Fibroblast of skin of right biceps (primary cell): ENCODE results near the gene GIPC3.

Experiments used
- DNase-seq: peaks from one replicate; pipeline ENCODE4 v3.0.0-alpha.2; 2013

The GIPC3 gene, protein sequence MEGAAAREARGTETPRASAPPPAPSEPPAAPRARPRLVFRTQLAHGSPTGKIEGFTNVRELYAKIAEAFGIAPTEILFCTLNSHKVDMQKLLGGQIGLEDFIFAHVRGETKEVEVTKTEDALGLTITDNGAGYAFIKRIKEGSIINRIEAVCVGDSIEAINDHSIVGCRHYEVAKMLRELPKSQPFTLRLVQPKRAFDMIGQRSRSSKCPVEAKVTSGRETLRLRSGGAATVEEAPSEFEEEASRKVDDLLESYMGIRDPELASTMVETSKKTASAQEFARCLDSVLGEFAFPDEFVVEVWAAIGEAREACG

GRCh38 chr19:3585301-3586126 lies at the start of gene GIPC3:
TSS of gene GIPC3 (plus strand) at chr19:3585478. CDS start at chr19:3585598, 120 bp downstream.
- no peak for DNase-seq

- no peak for DNase-seq
Measured at GRCh38 chr19:3535563-3535965, 49.7 kb upstream of the GIPC3 start.

- DNase-seq, result no peak
Measured at GRCh38 chr19:3535981-3536380, 49.3 kb upstream of the GIPC3 start.

- DNase-seq, result no peak
Measured at GRCh38 chr19:3536429-3537100, 48.7 kb upstream of the GIPC3 start.

GRCh38 chr19:3537101-3537437 lies 48.2 kb upstream of the GIPC3 start:
- no peak for DNase-seq

DNA sequence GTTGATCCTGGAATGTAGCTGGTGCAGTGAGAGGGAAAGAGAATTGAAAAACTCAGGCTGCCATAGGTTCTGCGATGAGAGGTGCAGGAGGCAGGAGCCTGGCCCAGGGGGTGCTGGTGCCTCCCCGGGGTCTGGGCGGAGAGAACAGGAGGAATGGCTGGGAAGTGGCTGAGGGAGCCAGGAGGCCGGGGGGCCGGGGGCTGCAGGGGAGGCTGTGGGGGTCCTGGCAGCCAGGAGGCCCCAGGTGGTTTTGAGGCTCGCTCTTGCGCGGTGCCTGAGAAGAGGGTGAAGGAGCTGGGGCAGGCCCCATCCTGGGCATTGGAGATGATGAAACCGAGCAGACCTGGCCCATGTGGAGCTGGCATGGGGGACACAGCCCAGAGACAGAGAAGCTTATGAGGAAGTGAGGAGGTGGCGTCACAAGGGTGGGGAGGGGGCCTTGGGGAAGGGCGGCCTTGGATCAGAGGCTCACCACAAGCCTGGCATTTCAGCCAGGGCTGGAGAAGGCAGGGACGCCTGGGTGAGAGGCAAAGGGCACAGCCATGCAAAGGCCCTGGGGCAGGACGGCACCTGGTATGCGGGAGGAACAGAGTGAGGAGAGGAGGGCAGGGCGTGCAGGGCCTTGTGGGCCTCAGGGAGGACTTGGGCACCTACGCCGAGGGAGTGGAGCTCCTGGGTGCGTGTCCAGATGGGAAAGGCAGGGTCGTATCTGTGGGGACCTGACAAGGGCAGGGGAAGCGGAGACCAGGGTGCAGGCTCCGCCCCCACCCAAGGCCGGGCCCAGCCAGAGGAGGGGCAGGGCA lies 47.6 kb upstream of the GIPC3 start:
- DNase-seq, result no peak

DNA sequence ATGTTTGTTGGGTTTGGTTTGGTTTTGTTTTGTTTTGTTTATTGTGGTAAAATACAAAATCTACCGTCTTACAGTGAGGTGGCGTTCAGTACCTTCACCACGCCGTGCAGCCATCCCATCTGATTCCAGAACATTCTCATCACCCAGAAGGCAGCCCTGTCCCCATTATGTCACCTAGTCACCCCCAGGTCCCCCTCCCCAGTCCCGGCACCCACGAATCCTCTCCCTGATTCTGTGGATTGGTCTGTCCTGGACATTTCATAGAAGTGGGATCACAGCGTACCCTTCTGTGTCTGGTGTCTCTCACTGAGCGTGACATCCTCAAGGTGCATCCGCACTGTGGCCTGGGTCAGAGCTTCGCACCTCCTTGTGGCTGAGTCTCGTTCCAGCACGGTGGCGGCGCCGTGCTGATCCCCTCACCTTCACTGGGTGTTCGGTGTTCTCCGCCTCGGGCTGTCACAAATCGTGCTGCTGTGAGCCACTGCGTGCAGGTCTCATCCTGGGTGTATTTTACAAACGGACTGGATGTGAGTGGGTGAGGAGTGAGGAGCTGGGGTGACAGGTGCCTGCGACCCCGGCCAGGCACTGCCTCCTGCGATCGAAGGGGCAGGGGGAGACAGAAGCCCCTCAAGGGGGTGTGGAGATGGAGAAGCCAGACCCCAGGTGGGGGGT lies 46.9 kb upstream of the GIPC3 start:
- no peak for DNase-seq

- DNase-seq, result no peak
Measured at GRCh38 chr19:3538965-3539755, 46.1 kb upstream of the GIPC3 start, which contains the start of gene TEKTIP1. TSS of gene TEKTIP1 (plus strand) at chr19:3539174. CDS start at chr19:3539178, 4 bp downstream.

DNA sequence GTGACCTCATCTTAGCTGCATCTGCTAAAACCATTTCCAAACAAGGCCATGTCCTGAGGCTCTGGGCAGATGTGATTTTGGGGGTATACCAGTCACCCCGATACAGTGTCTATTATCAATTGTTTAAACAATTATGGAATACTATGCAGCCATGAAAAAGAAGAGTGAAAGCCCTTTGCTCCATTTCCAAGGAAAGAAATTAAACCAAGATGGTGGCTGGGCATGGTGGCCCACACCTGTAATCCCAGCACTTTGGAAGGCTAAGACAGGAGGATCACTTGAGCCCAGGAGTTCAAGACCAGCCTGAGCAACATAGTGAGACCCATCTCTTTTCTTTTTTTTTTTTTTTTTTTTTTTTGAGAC lies 45.5 kb upstream of the GIPC3 start:
- no peak for DNase-seq

DNA sequence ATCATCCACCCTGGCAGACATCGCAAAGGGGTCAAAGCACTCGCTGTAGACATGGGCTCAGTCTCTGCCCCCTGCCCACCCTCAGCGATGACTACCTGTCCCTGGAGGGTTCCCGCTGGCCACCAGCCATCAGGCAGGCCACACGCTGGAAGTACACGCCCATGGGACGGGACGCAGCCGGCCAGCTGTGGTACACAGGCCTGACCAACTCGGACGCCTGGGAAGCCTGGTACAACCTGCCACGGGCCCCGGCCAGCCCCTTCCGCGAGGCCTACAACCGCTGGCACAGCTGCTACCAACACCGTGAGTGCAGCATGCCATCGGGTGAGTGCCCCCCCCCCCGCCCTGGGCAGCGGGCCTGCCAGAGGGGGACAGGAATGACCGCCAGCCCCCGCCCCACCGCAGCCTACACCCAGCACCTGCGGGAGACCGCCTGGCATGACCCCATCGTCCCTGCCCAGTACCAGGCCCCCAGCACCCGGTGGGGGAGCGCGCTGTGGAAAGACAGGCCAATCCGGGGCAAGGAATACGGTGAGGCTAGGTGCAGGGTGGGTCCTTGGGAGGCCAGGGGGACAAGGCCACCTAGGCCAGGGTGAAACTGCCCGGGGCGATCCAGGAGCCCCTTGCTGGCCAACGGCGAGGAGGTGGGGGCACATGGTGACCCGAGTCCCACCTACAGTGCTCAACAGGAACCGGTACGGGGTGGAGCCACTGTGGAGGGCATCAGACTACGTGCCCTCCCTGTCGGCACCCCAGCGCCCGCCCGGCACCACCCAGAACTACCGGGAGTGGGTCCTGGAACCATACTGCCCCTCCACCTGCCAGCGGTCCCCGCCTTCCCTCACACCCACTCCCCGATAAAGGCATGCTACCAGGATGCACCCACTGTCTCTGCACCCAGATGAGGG lies 41.9 kb upstream of the GIPC3 start:
- DNase-seq, result no peak

GRCh38 chr19:3544058-3544376 lies 41.3 kb upstream of the GIPC3 start:
- no peak for DNase-seq

DNA sequence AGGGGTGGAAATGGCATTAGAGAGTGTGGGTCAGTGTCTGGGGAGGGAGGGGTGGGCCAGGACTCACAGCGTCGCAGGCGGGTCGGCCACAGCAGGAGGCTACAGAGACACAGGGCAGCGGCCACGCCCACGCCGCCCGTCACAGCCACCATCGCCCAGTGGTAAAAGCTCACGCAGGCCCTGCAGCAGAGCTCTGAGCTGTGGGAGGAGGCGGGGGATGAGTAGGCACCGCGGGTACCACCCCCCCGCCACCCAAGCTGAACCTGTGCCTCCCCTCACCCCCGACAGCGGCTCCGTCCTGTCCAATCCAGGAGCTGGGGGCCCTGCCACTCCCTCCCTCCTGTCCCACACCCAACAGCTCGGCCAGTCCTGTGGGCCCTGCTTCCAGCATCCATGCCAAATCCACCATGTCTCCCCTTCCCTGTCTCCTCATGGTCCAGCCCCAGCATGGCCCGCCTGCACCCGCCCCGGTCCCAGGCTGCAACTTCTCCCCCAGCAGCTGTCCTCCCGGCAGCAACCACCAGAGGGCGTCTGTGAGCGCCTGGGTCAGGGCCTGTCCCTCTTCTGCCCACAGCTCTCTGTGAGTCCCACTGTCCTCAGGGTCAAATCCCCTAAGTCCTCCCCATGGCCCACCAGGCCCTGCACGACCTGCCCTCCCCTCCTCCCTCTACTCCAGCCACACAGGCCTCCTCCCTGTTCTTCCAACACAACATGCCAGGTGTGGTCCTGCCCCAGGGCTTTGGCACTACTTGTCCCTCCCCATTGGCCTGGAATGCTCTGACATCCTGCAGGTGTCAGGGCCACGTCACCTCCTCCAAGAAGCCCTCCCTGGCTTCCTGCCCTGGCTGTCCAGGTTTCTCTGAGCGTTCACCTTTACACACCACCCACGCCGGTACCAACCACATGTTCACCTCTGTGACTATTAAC lies 40.3 kb upstream of the GIPC3 start:
- peak; percentile 35 for DNase-seq

DNA sequence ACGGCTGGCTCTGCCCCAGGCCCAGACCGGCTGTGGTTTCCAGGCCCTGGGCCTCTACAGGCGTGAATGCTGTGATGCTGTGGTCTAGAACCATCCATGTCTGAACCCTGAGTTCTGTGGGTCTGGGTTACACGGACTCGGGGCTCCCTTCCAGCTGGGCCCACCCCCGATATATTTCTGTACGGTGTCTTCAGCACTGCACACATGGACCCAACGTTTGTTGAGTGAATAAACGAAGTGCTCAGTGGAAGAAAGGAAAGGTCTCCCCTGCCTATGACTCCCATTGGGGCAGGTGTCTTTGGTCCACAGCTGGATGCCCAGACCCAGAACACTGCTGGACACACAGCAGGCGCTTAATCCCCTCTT lies 39.6 kb upstream of the GIPC3 start:
- DNase-seq, result no peak

DNA sequence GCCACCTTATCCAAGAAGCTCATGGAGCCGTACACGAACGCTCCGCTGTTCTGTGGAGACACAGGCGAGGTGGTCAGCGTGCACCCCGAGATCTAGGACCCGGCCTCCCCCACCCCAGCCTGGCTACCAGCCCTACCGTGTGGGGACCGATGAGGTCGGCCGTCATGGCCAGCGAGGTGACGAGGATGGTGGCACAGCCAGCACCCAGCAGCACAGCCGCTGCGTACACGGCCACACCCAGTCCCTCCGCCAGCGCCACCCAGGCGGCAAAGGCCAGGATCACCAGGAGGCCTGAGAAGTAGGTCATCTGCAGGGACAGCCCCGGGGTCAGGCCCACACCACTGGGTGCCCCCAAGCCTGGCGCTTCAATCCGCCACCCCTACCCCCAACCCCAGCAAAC lies 39.2 kb upstream of the GIPC3 start:
- DNase-seq, result no peak

DNA sequence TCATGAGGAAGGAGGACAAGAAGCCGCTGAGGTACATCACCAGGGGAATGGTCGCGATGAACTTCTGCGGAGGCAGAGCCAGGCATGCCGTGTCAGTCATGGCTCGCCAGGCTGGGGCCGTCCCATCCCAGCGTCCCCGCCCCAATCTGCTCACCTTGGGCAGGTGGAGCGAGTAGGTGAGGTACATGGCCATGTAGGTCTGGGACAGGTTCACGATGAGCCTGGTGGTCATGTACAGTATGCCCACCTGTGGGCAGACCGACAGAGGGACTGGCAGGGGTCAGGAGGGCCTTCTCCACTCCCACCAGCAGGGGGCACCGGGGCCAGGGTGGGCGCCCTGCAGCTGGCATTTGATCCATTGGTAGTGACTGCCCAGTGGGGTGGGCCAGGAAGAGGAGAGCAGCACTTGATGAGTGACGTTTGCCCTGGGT lies 38.0 kb upstream of the GIPC3 start:
- no peak for DNase-seq

DNA sequence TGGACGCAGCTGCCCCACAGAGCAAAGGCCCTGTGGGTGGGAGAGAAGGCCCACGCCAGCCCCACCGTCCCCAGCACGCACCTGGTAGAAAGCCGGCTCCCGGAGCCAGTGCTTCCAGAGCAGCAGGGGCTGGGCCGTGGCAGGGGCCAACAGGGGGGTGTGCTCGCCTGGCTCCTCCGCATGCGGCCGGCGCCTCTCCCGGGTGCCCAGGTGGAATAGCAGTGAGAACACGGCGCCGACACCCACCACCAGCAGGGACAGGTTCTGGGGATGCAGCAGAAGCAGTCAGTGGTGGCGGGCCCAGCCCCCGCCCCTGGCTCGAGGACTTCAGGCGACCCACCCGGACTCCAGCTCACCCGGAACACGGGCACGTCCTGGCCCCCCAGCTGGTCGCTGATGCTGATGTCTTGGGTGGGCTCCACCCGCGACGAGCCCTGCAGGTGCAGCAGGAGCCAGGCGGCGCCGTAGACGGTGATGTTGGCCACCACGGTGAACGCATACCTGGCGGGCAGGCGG lies 37.5 kb upstream of the GIPC3 start:
- DNase-seq, result no peak

DNA sequence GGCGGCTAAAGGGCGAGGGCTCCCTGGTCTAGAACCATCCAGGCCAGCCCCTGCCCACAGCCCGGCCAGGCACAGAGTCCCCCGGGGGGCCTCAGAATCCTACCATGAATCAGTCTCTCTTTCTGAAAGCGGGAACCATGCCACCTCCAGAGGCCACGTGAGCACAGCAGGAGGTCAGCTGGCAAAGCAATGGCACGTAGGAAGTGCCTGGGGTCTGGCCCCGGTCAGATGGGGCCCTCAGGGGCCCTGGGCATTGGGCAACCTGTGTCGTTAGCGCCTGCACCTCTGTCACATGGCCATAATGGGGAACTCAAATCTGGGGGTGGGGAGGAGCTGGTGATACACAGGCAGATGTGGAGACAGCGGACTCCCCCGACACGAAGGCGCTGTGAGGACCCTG lies 36.7 kb upstream of the GIPC3 start:
- no peak for DNase-seq

- DNase-seq, result no peak
Measured at GRCh38 chr19:3549816-3550215, 35.5 kb upstream of the GIPC3 start.
